Measurements from ENCODE around the gene LPP.

LPP gene

DNA sequence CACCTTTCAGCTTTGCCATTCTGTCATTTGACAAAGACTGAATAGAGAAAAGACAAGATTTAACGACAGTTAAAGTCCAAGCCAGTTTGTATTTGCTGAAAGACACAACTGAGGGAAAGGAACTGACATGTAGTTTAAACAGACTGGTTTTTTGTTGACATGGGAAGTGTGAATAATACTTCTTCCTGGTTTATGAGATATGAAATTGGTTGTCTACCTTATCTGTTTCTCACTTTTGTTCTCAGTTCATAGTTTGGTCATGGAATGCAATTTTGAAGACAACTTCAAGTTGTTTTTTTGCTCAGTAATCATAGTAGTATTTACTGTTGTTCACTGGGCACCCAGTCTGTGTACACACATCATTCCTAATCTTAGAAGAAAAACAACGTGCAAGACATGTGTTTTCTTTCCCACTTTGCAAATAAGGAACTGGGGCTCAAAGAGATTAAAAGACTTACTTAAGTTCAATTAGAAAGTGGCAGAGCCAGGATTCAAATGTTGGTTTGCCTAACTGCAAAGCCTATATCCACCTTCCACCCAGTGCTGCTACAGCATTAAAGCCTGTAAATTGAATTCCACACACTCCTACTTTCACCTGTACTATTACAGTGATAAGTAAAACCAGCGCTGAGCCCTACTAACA is 103.5 kb downstream of the LPP start:
- no peak for DNase-seq
- no peak overlapping the region for H3K4me3 ChIP-seq (ENCODE audit: low read depth, low read length)
- H3K27me3 ChIP-seq, result no peaks in the 10 kb centered on the region
- TF ChIP-seq, protein P1, sequence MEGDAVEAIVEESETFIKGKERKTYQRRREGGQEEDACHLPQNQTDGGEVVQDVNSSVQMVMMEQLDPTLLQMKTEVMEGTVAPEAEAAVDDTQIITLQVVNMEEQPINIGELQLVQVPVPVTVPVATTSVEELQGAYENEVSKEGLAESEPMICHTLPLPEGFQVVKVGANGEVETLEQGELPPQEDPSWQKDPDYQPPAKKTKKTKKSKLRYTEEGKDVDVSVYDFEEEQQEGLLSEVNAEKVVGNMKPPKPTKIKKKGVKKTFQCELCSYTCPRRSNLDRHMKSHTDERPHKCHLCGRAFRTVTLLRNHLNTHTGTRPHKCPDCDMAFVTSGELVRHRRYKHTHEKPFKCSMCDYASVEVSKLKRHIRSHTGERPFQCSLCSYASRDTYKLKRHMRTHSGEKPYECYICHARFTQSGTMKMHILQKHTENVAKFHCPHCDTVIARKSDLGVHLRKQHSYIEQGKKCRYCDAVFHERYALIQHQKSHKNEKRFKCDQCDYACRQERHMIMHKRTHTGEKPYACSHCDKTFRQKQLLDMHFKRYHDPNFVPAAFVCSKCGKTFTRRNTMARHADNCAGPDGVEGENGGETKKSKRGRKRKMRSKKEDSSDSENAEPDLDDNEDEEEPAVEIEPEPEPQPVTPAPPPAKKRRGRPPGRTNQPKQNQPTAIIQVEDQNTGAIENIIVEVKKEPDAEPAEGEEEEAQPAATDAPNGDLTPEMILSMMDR (IDR thresholded peaks at IDR 0.05; ENCODE audit: low read depth, low read length), result no peak
- no peaks in the 10 kb centered on the region for H3K4me1 ChIP-seq
- no peaks in the 10 kb centered on the region for H3K36me3 ChIP-seq
- H3K9me3 ChIP-seq, result no peaks in the 10 kb centered on the region

DNA sequence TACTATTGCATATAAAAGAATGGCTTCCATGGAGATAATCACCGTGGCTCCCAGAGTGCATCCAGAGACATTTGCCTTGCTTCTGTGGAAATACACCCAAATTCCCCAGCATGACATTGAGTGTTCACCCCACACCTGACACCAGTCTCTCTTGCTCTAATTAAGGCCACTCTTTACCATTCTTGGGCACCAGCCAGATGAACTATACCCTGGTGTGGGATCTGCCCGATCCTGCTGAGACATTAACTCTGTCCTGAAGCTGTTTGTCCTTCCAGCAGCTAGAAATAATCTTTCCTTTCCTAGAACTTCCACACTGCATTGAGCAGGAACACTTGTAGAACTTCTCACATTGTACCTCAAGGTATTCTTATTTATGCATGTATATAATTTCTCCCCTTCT is 105.2 kb downstream of the LPP start:
- no peaks in the 10 kb centered on the region for H3K27me3 ChIP-seq
- no peaks in the 10 kb centered on the region for H3K36me3 ChIP-seq
- TF ChIP-seq, protein P1 (IDR thresholded peaks at IDR 0.05; ENCODE audit: low read depth, low read length), result no peak
- no peak overlapping the region for H3K4me3 ChIP-seq (ENCODE audit: low read depth, low read length)
- no peaks in the 10 kb centered on the region for H3K9me3 ChIP-seq
- DNase-seq, result no peak
- no peaks in the 10 kb centered on the region for H3K4me1 ChIP-seq

DNA sequence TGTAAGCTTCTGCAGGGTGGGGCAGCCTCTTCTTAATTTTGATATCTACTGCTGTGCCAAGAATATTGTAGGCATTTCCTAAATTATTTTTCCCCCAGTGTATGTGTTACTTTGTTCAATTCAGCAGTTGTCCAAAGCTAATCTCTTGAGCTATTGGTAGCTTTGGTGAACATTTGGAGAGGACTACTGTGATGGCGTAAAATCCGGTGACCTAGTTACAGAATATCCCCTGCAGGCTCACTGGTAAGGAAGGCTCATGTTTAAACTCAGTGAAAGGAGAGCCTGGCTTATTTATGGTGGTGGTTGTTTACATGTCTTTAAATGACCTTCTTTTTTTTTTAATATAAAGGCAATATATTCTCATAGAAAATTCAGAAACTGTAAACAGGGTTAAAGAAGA is 105.6 kb downstream of the LPP start:
- H3K4me1 ChIP-seq, result no peaks in the 10 kb centered on the region

DNA sequence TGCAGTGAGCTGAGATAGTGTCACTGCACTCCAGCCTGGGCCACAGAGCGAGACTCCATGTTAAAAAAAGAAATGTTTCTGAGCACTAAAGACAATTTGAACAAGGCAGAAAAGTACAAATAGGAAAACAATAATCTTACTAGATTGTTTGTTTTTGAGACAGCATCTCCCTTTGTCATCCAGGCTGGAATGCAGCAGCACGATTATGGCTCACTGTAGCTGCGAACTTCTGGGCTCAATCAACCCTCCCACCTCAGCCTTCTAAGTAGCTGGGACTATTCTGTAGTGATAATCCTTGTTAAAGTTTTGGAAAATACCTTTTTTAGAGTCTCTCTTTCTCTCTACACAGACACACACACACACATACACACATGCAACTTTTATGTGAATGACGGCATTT is 107.1 kb downstream of the LPP start:
- H3K4me1 ChIP-seq, result no peaks in the 10 kb centered on the region
- no peaks in the 10 kb centered on the region for H3K36me3 ChIP-seq
- no peak for DNase-seq
- TF ChIP-seq, protein P1 (IDR thresholded peaks at IDR 0.05; ENCODE audit: low read depth, low read length), result no peak
- no peaks in the 10 kb centered on the region for H3K9me3 ChIP-seq
- H3K4me3 ChIP-seq (ENCODE audit: low read depth, low read length), result no peak overlapping the region
- no peaks in the 10 kb centered on the region for H3K27me3 ChIP-seq

More for the DNA sequence above, 105.6 kb downstream of the LPP start:
- Histone ChIP-seq H3K36me3 (no peaks in the 10 kb centered on the region), H3K9me3 (no peaks in the 10 kb centered on the region), H3K4me3 (ENCODE audit: low read depth, low read length) (no peak overlapping the region), H3K27me3 (no peaks in the 10 kb centered on the region)
- no peak for DNase-seq
- TF ChIP-seq, protein P1 (IDR thresholded peaks at IDR 0.05; ENCODE audit: low read depth, low read length), result no peak

DNA sequence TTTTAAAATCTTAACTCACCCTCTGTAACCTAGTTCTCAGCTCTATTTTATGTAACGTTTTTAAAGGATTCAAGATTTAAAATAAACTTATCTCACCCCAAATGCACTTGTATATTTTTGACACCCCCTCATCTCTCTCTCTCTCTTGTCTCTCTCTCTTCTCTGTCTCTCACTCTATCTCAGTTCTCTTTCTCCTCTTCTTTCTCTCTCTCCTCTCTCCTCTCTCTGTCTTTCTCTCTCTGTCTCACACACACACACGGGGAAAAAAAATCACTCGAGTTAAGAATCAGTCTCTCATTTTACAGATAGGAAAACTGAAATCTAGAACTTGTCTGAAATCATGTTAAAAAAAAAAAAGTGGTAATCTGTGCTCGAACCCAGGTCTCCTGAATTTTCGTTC is 108.5 kb downstream of the LPP start:
- Histone ChIP-seq H3K9me3 (no peaks in the 10 kb centered on the region), H3K4me3 (ENCODE audit: low read depth, low read length) (no peak overlapping the region), H3K36me3 (no peaks in the 10 kb centered on the region), H3K4me1 (no peaks in the 10 kb centered on the region), H3K27me3 (no peaks in the 10 kb centered on the region)
- no peak for DNase-seq
- TF ChIP-seq, protein P1 (IDR thresholded peaks at IDR 0.05; ENCODE audit: low read depth, low read length), result no peak

DNA sequence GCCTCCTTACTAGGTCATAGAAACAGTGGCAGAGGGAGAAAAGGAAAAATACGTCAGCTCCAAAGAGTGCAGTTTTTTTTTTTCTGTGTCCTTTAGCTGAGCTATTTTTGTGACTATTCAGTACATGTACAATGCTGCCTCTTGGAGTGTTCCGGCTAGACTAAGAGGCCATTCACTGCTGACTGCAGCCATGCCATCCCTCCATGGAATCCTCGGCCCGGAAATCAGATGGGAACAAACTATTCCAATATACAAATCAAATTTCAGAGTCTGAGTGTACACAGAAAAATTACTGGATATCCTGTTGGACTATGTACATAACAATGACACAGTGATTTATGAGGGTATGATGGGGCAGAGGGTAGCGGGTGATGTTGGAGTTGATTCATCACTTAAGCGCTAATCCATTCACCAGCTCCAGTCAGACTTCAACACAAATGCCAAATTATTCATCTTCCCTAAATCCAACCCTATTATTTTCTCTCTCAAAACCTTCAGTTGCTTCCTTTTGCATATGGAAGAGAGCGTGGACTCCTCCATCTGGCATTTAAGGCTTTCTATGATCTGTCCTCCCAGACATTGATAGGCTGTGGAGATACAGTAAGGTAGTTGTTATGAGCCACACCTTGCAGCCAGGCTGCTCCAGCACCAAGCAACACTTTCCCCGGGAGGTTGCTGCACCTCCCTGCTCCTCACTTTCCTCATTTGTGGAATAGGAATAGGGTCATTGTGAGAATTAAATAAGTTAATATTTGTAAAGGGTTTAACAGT is 109.1 kb downstream of the LPP start:
- no peak for DNase-seq
- H3K4me3 ChIP-seq (ENCODE audit: low read depth, low read length), result no peak overlapping the region
- no peaks in the 10 kb centered on the region for H3K4me1 ChIP-seq

More for the DNA sequence above, 109.1 kb downstream of the LPP start:
- H3K27me3 ChIP-seq, result no peaks in the 10 kb centered on the region
- TF ChIP-seq, protein P1 (IDR thresholded peaks at IDR 0.05; ENCODE audit: low read depth, low read length), result no peak
- H3K9me3 ChIP-seq, result no peaks in the 10 kb centered on the region
- no peaks in the 10 kb centered on the region for H3K36me3 ChIP-seq

All from BE2C (cell line).